Neural cell (in vitro differentiated cells): ENCODE results near the gene STXBP1. TPM values are rescaled to one million over a fixed set of nuclear protein-coding genes. Genes with fewer than 3 reads are reported as not detected.

Experiments used
- H2AFZ ChIP-seq: fragments of 200-600, 300-800 bp; sonication (generic), shearing (Covaris generic); 2 replicates; pipeline ENCODE4 v1.6.0; 2014; ENCODE audit warnings: low read depth, mild to moderate bottlenecking, antibody characterized with exemption, low read length, moderate library complexity
- H3F3A ChIP-seq: fragments of 200-600 bp; shearing (Covaris generic); 2 replicates; pipeline ENCODE4 v1.6.1; 2016; ENCODE audit warnings: mild to moderate bottlenecking, moderate library complexity, mixed read lengths, antibody characterized with exemption, low read length; ENCODE audit not compliant: insufficient read depth, poor library complexity, severe bottlenecking
- H3K27ac ChIP-seq: fragments of 200-600, 300-800 bp; sonication (generic), shearing (Covaris generic); 2 replicates; pipeline ENCODE4 v1.5.1; 2014; ENCODE audit warnings: mild to moderate bottlenecking, low read length, moderate library complexity
- H3K27me3 ChIP-seq: fragments of 300-800, 200-600 bp; sonication (generic), shearing (Covaris generic); 2 replicates; pipeline ENCODE4 v1.6.0; 2014; ENCODE audit warnings: mild to moderate bottlenecking, low read depth, low read length, moderate library complexity; ENCODE audit not compliant: insufficient read depth
- H3K36me3 ChIP-seq: fragments of 300-800, 200-600 bp; sonication (generic), shearing (Covaris generic); 2 replicates; pipeline ENCODE4 v1.5.1; 2014; ENCODE audit warnings: mild to moderate bottlenecking, antibody characterized with exemption, low read length, moderate library complexity; ENCODE audit not compliant: insufficient read depth
- H3K4me2 ChIP-seq: fragments of 300-800, 200-600 bp; sonication (generic), shearing (Covaris generic); 2 replicates; pipeline ENCODE4 v1.6.0; 2014; ENCODE audit warnings: mild to moderate bottlenecking, low read length
- H3K4me3 ChIP-seq: fragments of 300-800, 200-600 bp; sonication (generic), shearing (Covaris generic); 2 replicates; pipeline ENCODE4 v1.5.1; 2014; ENCODE audit warnings: mild to moderate bottlenecking, low read length, moderate library complexity
- H3K79me2 ChIP-seq: fragments of 200-600 bp; shearing (Covaris generic); replicated peaks from 2 replicates; pipeline ENCODE4 v1.6.0; 2014; ENCODE audit warnings: mild to moderate bottlenecking, low read length, moderate library complexity; ENCODE audit not compliant: insufficient read depth
- H3K9ac ChIP-seq: fragments of 300-800, 200-600 bp; sonication (generic), shearing (Covaris generic); 2 replicates; pipeline ENCODE4 v1.6.1; 2016; ENCODE audit warnings: mild to moderate bottlenecking, low read length, mixed read lengths
- H3K9me2 ChIP-seq: fragments of 200-600 bp; shearing (Covaris generic); 2 replicates; pipeline ENCODE4 v1.6.1; 2016; ENCODE audit warnings: mild to moderate bottlenecking, low read length, mixed read lengths; ENCODE audit not compliant: insufficient read depth
- H3K9me3 ChIP-seq: fragments of 200-600, 300-800 bp; sonication (generic), shearing (Covaris generic); 2 replicates; pipeline ENCODE4 v1.6.1; 2016; ENCODE audit warnings: mild to moderate bottlenecking, mixed run types, low read length, moderate library complexity, mixed read lengths
- H4K20me1 ChIP-seq: fragments of 200-600 bp; shearing (Covaris generic); 2 replicates; pipeline ENCODE4 v1.6.1; 2016; ENCODE audit warnings: mild to moderate bottlenecking, mixed run types; ENCODE audit not compliant: insufficient read depth
- CTCF ChIP-seq: fragments of 450-650 bp; IDR thresholded peaks from 2 replicates; pipeline ENCODE4 v1.5.1; 2014; ENCODE audit warnings: antibody characterized with exemption, mild to moderate bottlenecking, moderate library complexity; ENCODE audit not compliant: poor library complexity, severe bottlenecking
- EP300 ChIP-seq: fragments of 450-650 bp; conservative IDR thresholded peaks from 2 replicates; pipeline ENCODE4 v1.6.1; 2014; ENCODE audit warnings: antibody characterized with exemption, mild to moderate bottlenecking, moderate library complexity; ENCODE audit not compliant: poor library complexity, severe bottlenecking
- EZH2 ChIP-seq: fragments of 200-600, 300-800 bp; shearing (Covaris generic), sonication (generic); IDR thresholded peaks from 2 replicates; pipeline ENCODE4 v1.6.1; 2014; ENCODE audit warnings: antibody characterized with exemption, low read length, borderline replicate concordance, mild to moderate bottlenecking; ENCODE audit not compliant: insufficient read depth, poor library complexity, severe bottlenecking
- MXI1 ChIP-seq: fragments of 450-650 bp; conservative IDR thresholded peaks from 2 replicates; pipeline ENCODE4 v1.6.1; 2014; ENCODE audit warnings: antibody characterized with exemption, mild to moderate bottlenecking; ENCODE audit not compliant: poor library complexity, severe bottlenecking
- POLR2AphosphoS5 ChIP-seq: IDR thresholded peaks from 2 replicates; pipeline ENCODE4 v1.6.1; 2012
- RAD21 ChIP-seq: fragments of 450-650 bp; conservative IDR thresholded peaks from 2 replicates; pipeline ENCODE4 v1.6.1; 2014; ENCODE audit warnings: antibody characterized with exemption, mild to moderate bottlenecking, moderate library complexity
- REST ChIP-seq: IDR thresholded peaks from 2 replicates; pipeline ENCODE4 v1.6.1; 2012; ENCODE audit warnings: borderline replicate concordance
- SMC3 ChIP-seq: fragments of 450-650 bp; conservative IDR thresholded peaks from 2 replicates; pipeline ENCODE4 v1.6.1; 2014; ENCODE audit warnings: antibody characterized with exemption, mild to moderate bottlenecking, moderate library complexity; ENCODE audit not compliant: poor library complexity
- TAF1 ChIP-seq: IDR thresholded peaks from 2 replicates; pipeline ENCODE4 v1.6.1; 2012; ENCODE audit warnings: low read depth
- polyA plus RNA-seq: library from polyadenylated mRNA; depleted of rRNA; stranded (reverse); fragments of >200 nt; gene quantifications from 2 replicates; pipeline ENCODE4 v1.2.3, GENCODE V29; 2014

The STXBP1 gene
- polyA plus RNA-seq, 1 donor from 2014 or later: 42.5 TPM

- Histone ChIP-seq H3K79me2 (no peaks in the 10 kb centered on the region), H3K4me2 (no peak overlapping the region), H3K9me2 (no peaks in the 10 kb centered on the region), H3K27me3 (no peaks in the 10 kb centered on the region), H3K27ac (no peak overlapping the region), H3F3A (no peaks in the 10 kb centered on the region), H3K4me3 (no peak overlapping the region), H4K20me1 (no peaks in the 10 kb centered on the region), H2AFZ (no peak overlapping the region), H3K9ac (no peak overlapping the region), H3K36me3 (no peaks in the 10 kb centered on the region), H3K9me3 (no peaks in the 10 kb centered on the region)
- no peak for TF ChIP-seq RAD21
- TF ChIP-seq CTCF: no peak
- no peak for TF ChIP-seq SMC3
- no peak for TF ChIP-seq TAF1
- TF ChIP-seq EZH2: no peak
- no peak for TF ChIP-seq EP300
- no peak for TF ChIP-seq REST
- TF ChIP-seq MXI1: no peak
- TF ChIP-seq POLR2AphosphoS5: no peak
Observed at GRCh38 chr9:127711226-127711701, 99.2 kb downstream of the STXBP1 start.

- Histone ChIP-seq H3K9ac (no peak overlapping the region), H3K79me2 (no peaks in the 10 kb centered on the region), H3K27me3 (no peaks in the 10 kb centered on the region), H3K36me3 (no peaks in the 10 kb centered on the region), H3K27ac (no peak overlapping the region), H3F3A (no peaks in the 10 kb centered on the region), H3K9me3 (no peaks in the 10 kb centered on the region), H4K20me1 (no peaks in the 10 kb centered on the region), H3K4me2 (no peak overlapping the region), H3K4me3 (no peak overlapping the region), H2AFZ (no peak overlapping the region), H3K9me2 (no peaks in the 10 kb centered on the region)
- TF ChIP-seq RAD21 (no peak), EZH2 (no peak), MXI1 (no peak), EP300 (no peak), TAF1 (no peak), CTCF (no peak), REST (no peak), POLR2AphosphoS5 (no peak), SMC3 (no peak)
Observed at GRCh38 chr9:127711831-127712274, 99.8 kb downstream of the STXBP1 start.
